GM19463 (cell line): Measurements from ENCODE around the gene CYYR1.

ENCODE experiments used
- ATAC-seq: cut with Tn5 transposase; IDR thresholded peaks from one replicate; pipeline ENCODE4 v1.9.1; 2021; ENCODE audit warnings: mild to moderate bottlenecking, moderate library complexity; ENCODE audit not compliant: unreplicated experiment

CYYR1 gene

DNA sequence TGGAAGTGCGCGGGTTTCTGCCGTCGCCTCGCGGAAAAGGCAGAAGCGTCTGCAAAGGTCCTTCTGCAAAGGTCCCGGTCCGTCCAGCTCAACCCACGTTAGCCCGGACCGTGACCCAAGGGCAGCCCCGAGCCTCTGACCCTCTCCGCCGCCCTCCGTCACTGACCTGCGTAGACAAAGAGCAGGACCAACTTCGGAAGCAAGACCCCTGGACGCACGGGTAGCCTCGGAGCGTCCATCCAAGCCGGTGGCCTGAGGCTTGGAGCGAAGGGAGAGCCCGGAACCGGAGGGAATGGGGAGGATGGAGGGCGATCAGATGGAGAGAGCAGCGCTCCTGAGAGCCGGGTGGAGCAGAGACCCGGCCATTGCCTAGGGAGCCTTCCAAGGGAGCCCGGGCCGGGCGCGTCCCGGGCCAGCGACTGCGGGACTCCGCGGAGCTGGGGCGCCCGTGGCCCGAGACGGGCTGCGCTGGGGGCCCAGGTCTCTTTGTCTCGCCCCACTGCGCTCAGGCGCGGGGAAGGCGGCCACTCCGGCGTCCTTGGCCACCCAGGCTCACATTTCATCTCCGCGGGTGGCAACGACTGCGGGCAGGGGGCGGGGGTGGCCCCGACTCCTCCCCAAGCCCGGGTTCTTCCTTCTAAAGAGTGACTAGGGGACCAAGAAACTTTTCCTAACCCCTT lies at the start of gene CYYR1:
Gene CYYR1, minus strand, starts transcription at position 585 of the 680 bp plus-strand sequence. Its CDS starts 346 bp downstream, at position 239.
- no peak for ATAC-seq

DNA sequence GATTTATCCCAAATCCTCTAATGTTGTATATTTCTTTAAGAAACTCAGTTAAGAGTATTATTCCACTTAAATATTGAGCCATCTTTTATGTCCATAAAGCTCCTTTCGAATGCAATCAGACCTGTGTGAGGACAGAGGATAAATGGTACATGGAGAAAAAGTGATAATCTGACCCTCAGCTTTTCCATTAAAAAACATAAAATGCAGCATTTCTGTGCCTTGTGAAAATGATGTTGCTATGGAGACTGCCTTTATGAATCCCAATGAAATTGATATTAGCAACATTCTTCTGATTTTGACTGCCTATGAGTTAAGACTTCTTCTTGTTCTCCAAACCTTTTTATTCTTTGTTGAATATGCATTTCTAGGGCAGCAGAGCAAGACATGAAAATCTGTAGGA lies 44.1 kb upstream of the CYYR1 start:
- no peak for ATAC-seq

DNA sequence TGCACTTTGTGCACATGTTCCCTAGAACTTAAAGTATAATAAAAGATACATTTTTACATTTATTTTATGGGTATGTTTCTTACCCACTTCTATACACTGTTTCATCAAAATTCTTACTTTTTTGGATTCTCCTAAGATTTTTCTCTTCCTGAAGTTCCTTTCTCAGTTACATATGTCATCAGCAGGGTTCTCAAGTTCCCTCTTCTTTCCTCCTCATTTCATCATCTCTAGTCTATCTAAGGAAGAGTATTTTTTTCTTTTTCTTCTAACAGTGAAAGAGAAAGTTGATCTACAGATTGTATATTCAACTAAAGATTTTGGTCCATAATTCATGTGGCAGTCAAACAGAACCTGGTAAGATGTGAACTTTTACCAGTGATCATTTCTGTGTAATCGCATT lies 41.2 kb upstream of the CYYR1 start:
- ATAC-seq: no peak

DNA sequence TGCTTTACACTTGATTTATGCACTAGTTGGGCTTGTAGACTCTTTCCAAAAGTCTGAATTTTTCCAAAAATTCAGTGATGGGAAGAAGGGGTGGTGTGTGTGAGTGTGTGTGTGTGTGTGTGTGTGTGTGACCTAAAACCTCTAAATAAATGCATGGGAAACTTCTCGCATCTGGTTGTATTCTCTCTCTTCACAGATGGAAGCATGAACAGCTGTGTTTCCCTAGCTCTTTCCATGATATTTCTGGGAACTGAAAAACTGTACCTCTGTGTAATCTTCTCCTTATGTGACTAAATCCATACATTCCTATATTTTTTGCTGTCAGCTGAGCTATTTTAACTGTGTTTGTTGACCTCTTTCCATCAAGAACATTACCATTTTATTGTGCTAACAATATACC lies 26.2 kb upstream of the CYYR1 start:
- no peak for ATAC-seq

DNA sequence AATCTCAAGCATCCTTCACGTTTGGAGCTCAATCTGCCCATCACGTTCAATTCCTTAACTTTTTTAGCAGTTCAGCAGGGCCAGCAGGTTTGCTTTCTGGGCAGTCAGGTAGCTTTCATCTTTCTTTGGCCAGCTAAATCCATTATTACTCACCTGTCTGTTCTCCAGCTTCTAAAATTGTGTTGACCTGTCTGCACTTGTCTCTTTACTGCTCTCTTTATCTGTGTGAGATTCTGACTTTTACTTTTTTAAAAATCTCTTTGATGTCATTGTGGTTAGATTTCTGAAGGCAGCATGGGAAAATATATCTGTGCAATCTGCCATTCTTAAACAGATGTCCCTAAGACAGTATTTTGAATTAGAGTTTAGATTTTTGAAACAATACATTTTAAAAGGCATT lies 24.9 kb upstream of the CYYR1 start:
- no peak for ATAC-seq

DNA sequence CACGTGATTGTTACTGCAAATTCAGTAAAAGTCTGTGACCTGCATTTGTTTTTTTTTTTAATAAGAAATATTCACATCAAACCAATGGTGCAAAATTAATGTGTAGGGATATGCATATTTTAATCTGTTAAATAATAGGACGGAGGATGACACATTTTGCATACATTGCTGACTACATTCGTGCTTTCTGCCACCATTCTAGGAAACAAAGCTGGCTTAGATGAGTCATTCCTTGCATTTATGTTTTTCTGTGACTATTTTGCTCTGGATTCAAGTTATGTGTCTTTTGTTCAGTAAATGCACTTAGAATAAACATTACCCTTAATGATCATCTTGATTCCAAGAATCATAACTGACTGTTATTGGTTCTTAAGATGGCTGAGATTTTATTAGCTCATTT lies 23.9 kb upstream of the CYYR1 start:
- no peak for ATAC-seq

DNA sequence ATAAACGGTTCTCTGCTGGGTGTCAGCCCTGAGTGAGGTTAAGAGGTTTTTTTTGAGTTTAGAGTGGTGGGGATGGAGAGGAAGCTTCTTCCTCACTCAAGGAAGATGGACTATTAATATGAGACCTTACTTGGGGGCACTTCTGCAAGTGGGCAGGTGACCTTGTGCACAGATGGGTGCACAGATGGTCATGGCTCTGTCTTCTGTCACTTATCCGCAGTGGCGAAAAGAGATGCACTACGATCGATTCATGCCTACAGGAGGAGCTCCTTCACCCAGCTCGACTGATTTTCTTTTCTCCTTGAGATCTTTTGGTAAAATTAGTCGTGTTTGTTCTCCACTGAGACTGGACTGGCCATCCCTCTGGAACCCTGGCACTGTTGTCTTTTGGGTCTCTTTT lies 22.9 kb upstream of the CYYR1 start:
- ATAC-seq: no peak

DNA sequence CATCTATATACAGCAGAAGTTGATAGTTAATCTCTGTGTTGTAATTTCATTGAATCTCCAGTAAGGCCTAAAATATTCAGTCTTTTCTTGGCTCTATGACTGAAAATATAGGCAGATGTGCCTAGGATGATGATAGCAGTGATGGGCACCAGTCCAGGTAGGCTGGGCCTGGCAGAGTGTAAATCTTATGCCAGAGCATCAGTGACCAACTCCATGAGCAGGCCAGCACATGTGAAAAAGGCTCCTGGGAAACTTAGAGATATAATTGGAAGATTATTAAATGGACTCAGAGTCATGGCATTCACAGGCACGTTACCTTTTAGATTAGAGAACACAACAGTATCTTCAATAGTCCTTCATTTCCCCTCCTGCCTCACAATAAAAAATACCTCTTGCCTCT lies 20.7 kb upstream of the CYYR1 start:
- ATAC-seq: no peak

DNA sequence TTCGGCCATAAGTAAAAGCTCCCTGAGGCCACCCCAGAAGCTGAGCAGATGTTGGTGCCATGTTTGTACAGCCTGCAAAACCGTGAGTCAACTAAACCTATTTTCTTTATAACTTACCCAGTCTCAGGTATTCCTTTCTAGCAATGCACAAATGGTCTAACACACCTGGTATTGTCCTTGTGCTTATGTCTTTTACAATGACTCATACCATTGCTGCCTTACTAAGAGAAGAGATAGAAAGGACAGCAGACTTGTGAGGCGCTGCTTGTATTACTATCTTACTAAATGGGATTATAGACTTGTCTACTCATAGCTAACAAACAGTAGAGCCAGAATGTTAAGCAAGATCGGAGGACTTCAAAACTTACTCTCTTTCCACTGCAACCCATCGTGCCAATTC lies 18.5 kb upstream of the CYYR1 start:
- no peak for ATAC-seq

DNA sequence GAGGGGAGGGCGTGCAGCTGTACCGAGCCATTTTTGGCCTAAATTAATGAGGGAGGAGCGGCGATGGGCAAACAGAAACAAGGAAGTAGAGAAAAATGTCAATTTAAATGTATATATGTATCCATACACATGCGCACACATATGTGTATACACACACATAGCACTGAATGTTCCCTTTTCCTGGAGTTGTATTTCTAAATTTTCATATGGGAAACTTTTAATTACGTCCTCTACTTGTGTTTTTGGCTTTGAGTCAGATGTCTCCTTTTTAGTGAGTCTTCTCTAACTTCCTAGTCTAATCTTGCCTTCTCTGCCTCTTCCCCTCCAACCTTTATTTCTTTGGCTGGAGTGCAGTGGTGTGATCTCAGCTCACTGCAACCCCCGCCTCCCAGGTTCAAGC lies 15.4 kb upstream of the CYYR1 start:
- no peak for ATAC-seq

DNA sequence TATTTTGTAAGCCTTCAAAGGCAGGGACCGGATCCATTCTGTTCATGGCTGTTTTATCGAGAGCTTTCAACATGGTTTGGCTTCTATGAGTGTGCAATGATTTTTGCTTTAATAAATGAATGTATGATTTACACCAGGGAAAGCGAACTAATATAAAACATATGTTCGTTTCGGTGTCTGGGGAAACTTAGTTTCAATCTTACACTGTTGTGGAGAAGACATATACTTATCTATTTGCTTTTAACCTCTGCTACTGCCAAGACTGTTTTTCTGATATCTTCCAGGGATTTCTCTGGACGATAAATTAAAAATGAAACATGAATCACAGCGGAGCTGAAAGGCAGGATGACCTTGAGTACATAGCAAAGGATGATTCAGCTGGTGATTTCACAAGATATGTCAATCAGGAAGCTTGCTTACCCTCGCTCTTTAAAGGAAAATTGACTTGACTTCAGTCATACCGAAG lies 14.7 kb upstream of the CYYR1 start:
- no peak for ATAC-seq

DNA sequence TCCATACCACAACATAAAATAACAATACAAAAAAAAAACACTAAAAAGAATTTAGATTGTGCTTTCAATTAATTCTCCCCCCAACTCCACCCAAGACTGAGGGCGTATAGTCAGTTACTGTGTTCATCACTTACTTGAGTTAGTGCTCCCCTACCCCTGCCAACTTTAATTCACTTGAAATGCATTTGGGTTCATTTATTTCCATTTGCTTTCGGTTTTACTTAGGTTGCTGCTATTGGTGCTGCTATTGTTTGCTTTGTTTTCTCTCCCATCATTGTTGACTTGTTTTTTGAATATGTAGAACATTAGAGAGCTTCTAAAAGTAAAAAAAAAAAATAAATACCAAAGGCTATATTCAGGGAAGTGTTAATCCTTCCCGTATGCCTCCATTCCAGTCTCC lies 10.7 kb upstream of the CYYR1 start:
- no peak for ATAC-seq

DNA sequence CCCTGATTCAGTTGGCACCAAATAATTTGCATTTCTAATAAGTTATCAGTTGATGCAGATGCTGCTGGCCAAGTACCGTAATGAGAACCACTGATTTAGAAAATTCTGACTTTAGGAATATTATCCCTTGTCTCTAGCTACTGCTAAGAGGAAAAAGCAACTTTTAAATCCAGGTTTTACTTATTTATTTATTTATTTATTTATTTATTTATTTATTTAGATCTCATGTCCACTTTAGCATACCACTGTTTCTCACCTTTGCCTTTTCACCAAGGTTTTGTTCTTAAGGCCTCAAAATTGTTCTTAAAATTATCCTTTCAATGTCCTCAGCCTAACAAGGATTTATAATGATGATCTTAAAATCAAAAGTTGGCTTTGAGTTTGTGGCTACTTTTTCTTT lies 8.7 kb upstream of the CYYR1 start:
- no peak for ATAC-seq

DNA sequence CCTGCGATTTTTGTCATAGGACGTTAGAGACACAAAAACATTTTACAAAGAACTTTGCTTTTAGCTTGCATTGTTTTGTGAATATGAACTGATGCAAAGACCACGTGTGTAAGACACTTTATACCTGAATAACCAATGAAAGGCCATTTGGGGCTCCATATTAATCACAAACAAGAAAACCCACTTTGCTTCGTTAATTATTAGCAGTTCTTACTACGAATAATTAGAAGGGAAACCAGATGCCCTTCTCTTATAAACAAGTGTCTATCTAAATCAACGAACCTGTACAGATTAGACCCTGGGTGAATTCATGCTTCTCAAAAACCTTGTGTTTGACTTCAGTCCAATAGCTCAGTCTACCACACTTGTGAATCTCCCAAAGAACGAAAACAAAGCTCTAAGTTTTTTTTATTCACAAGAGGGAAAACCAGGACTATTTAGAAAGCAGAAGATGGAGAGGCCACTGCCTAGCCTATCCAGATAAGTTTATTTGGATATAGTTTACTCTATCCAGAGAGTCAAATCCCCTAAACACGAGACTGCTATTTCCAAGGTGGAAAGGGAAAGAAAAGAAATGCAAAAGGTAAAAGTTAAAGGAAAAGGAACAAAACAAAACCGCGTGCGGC lies 897 bp downstream of the CYYR1 start:
- no peak for ATAC-seq

DNA sequence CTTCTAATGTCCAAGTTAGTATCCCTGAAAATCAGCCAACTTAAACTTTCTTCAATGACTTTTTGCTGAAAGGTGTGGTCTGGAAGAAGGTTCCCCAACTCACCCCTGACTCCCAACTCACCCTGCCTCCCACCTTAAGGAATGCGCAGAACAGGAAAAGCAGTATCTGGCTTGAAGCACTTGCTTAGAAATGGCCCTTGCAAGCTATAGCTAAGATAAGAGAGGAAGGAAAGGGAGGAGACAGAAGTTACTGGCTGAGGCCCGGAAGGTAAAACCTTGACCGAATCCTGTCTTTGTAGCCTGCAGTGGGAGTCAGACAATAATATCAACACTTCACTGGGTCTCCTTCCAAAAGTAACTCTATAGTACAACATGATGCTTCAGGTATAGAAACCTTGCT lies 2.9 kb downstream of the CYYR1 start:
- no peak for ATAC-seq

DNA sequence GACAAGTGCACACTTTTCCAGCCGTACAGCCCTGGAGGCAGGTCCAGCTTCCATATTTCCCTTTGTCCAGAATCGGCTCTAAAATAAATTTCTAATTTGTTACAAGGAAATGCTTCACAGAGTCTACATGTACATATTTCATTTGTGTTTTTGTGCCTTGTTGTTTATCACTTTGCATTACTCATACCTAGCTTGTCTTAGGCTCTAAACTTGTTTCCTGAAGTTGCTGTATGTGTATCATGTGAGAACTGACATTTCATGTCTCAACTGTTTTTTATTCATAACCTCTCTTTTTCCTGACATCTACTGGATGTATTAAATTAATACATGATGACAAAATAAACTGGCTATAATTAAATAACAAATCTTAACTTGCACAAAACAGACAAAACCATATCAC lies 7.5 kb downstream of the CYYR1 start:
- no peak for ATAC-seq

DNA sequence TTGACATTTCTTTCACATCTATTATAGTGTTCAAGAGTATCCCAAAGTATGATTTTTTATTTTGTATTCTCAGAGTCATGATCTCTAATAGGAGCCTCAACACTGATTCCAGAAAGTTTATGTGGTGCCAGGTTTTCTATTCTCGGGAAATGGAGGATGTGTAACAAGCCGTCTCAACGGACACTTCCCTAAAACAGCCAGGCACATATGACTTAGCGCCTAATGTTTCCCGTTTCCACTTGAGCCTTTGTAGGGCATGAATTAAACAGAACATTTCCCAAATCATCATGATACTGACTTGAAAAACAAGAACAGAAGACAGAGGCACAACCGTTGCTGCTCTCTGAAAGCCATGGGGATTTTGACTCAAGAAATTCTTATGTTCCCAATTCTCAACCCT lies 8.0 kb downstream of the CYYR1 start:
- ATAC-seq: no peak

DNA sequence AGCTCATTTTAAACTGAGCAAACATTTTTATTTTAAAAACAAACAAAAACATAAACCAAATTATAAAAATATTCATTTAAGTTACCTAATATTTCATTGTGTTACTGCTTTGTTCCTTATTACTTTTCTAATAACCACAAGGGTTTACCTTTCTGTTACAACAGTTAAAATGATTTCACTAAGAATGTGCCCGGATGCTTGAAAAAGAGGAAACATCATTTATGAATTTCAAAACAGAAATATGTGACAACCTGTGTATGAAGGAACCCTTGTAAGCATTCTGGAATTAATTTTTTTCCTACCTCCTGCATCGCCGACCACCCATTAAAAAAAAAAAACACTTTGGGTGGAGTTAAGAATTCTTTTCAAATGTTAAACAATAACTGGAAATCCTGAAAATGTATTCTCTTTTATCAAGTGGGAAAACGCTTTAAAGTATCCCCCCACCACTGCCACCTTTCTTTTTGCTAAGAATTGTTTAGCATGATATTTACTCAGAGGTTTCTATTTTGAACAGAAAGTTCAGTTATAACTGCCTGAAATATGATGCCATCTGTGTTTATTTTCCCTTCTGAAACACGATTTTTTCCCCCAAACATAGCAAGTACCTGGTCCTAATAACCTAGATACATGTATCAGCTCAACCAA lies 9.1 kb downstream of the CYYR1 start:
- ATAC-seq: no peak

DNA sequence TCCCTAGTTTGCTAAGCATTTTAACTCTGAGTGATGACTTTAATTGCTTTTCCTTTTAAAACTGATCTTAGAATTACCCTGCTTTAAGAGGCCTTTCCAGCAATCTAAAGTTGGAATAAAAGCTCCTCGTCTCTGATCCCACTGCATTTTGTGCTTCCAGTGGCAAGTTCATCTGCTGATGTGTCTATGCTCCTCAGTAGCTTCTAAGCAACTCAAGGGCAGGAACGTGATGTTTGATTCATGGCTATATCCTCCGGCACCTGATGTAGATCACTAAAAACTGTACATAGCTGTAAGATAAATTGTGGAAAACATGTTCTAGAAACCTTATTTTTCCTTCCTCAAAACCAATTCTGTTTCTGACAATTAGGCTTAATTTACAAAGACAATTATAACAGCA lies 12.5 kb downstream of the CYYR1 start:
- ATAC-seq: no peak

DNA sequence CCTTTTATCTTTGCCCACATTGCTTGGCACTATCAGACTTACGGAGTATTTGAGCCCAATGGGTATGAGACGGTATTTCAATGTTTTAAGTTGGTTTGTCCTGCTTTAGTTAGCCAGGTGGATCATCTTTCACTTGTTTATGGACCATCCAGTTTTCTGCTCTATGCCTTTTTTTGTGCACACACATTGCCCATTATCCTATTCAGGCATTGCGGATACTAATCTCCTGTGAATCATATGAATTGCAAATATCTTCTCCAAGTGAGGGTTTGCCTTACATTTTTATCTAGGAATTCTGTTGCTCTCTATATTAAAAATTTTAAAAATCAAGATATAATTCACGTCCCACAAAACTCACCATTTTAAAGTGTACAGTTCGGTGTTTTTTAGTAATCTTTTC lies 14.0 kb downstream of the CYYR1 start:
- no peak for ATAC-seq

DNA sequence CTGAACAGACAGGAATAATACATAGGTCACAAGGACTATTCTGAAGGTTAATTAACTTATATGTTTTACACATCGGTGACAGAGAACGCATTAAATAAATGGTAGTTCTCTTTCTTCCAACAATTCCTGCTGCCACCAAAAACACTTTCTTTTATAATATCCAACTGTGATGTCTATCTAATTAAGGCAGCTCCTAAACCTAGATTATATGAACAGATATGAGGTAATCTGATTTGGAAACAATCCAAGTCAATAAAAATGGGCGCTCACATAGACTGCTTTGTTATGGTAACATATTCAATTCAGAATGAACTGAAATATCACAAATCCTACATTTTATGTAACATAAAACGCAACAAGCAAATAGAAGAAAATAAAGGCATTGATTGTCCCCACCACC lies 16.0 kb downstream of the CYYR1 start:
- no peak for ATAC-seq

DNA sequence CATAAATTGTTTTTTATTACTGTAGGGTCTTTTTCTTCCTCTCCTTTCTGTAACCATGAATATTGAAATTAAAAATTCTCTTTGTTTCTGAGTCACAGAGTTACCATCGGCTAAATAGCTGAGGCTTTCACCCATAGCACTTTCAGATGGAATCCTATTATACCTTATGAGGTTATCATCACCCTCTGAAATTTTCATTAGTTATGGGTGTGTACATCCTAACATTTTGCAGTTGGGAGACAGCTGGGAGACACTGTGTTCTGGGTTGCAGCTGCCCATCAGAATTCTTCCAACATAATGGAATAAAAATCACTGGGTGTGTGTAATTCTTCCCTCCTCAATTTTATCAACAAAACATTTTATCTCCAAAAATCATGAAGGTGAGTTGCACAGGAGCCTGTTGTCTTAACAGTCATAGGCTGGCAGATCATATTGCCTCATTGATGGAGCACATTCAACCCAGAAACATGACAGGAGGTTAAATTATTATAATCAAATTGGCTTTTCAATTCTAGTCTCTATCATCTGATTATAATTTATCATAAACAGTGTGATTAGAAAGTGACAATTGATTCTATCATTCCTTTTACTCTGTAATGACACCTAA lies 17.4 kb downstream of the CYYR1 start:
- ATAC-seq: no peak
